Stimulated activated CD8-positive, alpha-beta memory T cell treated with anti-CD3 and anti-CD28 coated beads, Interleukin-15, amount 100 ng/mL, for 4 hours (primary cell): ENCODE results near the gene RNF13.

ENCODE experiments used
- DNase-seq, 2 donors: peaks; one replicate each; pipeline ENCODE4 v3.0.0-alpha.2; 2020; ENCODE audit warnings: low read depth in 2 of 2

Gene RNF13

DNA sequence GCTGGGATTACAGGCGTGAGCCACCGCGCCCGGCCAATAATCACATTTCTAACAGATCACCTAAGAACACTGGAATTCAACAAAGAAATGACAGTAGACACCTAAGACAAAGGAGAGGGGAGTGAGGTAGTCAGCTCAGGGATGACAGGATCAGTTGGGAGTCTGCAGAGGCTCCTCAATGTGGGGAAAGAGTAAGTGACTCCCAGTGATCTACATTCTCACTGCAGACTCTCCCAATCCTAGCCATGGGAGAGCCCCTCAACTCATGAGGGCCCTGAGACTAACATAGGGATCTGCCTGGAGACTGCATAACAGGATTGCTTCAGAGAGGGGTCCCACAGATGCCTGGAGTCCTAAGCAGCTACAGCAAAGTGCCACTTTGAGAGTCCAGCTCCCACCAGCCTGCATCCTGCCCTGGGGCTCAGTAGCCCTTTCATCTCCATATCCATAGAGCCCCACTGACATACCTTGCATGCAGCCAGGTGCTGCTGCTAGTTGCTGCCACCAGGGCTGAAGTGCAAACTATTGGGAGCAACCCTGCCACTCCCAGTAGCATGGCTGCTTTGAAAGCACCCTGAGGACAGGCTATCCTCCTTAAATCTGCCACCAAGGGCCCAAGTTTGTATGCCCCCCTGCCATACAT lies 179.5 kb downstream of the RNF13 start:
- DNase-seq: no peak

DNA sequence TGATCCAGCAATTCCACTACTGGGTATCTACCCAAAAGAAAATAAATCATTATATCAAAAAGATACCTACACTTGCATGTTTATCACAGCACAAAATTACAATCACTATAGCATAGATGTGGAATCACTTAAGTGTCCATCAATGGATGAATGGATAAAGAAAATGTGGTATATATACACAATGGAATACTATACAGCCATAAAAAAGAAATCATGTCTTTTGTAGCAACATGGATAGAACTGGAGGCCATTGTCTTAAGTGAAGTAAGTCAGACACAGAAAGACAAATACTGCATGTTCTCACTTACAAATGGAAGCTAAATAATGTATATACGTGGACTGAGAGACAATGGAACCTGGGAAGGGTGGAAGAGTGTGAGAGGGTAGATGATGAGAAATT lies 185.9 kb downstream of the RNF13 start:
- no peak for DNase-seq

DNA sequence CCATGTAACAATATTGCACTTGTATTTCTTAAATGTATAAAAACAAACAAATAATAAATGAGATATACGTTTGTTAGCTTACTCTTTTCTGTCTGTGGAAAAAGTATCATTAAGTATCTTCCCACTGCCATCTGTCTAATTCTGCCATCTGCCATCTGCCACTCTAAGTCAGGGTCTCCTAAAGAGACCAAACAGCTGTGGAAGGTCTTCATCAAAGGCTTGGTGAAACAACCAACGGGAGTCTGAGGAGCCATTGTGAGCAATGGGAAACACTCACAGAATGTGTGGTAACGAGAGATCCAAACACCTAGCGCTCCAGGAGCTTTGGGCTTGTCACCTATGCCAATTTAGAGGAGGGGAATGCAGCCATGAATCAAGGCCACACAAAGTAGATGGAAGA lies 186.4 kb downstream of the RNF13 start:
- no peak for DNase-seq

- no peak for DNase-seq
Observed at GRCh38 chr3:150000641-150001040, 187.6 kb downstream of the RNF13 start.

- DNase-seq: no peak
Observed at GRCh38 chr3:150005243-150006112, 192.5 kb downstream of the RNF13 start.

- DNase-seq: no peak
Observed at GRCh38 chr3:150006794-150007193, 193.8 kb downstream of the RNF13 start.
